ENCODE measurements around the gene PM20D2.

PM20D2 gene

GRCh38 chr6:89200706-89201215, 54.9 kb downstream of the PM20D2 start:
- DNase-seq, result no peak

GRCh38 chr6:89204096-89204495, 58.2 kb downstream of the PM20D2 start:
- no peak for DNase-seq

- no peak for DNase-seq
These were observed 60.0 kb downstream of the PM20D2 start for GRCh38 chr6:89205819-89206218.

- peak in 1 of 56 donors; percentile 9 for DNase-seq
These were observed 62.7 kb downstream of the PM20D2 start for GRCh38 chr6:89208551-89208950.

- DNase-seq, result no peak
These were observed 63.6 kb downstream of the PM20D2 start for GRCh38 chr6:89209457-89209856.

- no peak for DNase-seq
These were observed 66.6 kb downstream of the PM20D2 start for GRCh38 chr6:89212472-89212871.

GRCh38 chr6:89214197-89214596, 68.3 kb downstream of the PM20D2 start:
- no peak for DNase-seq
